CD4-positive, alpha-beta T cell treated with Interleukin-10 for 1 hour (primary cell): Measurements from ENCODE around the gene GOLGA7B.
A peak's percentile ranks its signal among the peaks of the same experiment; 100 is the strongest.

ENCODE experiments used
- DNase-seq: peaks from one replicate; pipeline ENCODE4 v3.0.0-alpha.2; 2020

GOLGA7B gene

GRCh38 chr10:97869091-97870042, 19.7 kb downstream of the GOLGA7B start:
- DNase-seq, result peak; percentile 89

DNA sequence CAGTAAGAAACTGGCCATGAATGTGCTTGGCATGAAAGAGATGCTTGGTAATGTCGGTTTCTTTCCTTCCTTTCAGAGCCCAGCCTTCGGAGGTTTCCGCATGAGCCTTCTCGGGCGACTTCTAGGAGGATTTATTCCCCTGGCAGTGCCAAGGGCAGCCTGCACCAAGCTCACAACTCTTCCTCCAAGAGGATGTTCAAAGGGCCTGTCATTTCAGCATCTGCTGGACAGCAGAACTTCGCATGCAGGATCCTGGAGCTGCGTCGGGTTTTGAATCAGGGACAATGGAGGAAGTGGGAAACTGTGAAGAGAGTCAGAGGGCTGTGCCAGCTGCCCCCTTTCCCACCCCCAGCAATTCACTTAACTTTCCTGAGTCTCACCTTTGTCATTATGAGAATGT, 21.3 kb downstream of the GOLGA7B start:
- DNase-seq, result no peak

DNA sequence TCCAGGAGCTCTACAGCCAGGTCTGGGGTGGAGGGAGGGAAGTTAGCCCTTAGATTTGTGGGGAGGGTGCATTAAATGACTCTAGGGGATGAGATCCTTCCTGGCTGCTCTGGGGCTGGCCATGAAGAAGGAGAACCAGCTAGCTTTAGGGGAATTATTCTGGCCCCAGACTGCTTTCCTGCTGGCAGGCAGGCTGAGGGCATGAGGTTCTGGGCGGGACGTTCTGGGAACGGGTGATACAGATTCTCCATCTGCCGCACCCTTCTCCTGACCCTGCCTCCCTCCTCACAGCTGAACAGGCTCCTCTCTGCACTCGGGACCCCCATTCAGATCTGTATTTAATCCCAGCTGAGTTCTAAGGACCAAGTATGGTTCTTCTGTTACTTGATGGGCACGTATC, 23.9 kb downstream of the GOLGA7B start:
- DNase-seq, result no peak

GRCh38 chr10:97874332-97874731, 24.7 kb downstream of the GOLGA7B start:
- DNase-seq, result no peak

DNA sequence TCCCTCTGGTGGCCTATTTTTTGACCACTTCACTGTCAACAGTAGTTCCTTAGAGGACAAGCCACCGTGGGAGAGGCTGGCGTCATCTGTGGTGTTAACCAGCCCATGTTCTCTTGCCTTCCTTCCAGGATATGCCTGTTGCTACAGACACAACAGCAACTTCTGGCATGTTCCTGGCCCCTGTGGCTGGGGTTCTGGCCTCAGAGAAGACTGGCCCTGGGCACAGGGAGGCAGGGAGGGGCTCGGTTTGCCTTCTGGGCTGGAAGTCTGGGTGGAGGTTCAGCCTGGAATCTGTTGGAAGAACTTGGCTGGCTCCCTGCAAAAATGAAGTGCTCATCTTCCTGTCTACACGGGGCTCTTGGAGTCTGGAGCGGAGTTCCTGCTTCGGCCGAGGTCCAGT, 25.7 kb downstream of the GOLGA7B start:
- no peak for DNase-seq

GRCh38 chr10:97876402-97876801, 26.8 kb downstream of the GOLGA7B start:
- no peak for DNase-seq

DNA sequence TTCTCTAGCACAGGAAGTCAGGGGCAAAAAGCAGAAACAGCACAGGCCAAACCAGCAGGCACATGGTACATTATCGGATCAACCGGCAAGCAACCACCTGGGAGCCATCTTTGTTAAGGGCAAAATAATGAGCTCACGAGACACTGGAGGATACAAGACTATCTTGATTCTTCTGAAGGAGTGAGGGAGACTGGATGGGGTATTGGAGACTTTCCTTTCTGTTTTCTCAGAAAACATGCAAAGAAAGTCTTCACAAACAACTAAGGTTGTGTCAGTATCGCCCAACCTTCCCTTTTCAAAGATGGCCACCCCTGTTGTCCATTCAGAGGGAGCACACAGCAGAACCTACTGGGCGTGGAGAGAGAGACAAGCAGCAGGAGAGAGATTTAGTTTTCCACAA, 29.6 kb downstream of the GOLGA7B start:
- no peak for DNase-seq

DNA sequence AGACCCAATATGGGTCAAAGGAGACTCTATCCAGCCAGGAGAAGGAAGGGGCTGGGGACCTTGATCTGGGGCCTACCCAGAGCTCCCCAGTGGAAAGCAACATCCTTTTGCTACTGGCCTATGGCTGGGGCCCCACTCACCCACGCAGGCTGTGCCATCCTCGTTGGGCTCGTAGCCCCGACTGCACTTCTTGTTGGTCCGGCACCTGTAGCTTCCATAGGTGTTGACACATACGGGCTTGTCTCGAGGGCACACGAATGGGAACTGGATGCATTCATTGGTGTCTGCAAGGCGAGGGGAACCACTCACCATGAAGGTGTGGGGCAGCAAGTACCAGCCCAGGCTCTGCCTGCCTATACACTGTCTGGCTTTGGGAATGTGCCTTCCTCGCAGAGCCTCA, 30.5 kb downstream of the GOLGA7B start:
- DNase-seq, result no peak

DNA sequence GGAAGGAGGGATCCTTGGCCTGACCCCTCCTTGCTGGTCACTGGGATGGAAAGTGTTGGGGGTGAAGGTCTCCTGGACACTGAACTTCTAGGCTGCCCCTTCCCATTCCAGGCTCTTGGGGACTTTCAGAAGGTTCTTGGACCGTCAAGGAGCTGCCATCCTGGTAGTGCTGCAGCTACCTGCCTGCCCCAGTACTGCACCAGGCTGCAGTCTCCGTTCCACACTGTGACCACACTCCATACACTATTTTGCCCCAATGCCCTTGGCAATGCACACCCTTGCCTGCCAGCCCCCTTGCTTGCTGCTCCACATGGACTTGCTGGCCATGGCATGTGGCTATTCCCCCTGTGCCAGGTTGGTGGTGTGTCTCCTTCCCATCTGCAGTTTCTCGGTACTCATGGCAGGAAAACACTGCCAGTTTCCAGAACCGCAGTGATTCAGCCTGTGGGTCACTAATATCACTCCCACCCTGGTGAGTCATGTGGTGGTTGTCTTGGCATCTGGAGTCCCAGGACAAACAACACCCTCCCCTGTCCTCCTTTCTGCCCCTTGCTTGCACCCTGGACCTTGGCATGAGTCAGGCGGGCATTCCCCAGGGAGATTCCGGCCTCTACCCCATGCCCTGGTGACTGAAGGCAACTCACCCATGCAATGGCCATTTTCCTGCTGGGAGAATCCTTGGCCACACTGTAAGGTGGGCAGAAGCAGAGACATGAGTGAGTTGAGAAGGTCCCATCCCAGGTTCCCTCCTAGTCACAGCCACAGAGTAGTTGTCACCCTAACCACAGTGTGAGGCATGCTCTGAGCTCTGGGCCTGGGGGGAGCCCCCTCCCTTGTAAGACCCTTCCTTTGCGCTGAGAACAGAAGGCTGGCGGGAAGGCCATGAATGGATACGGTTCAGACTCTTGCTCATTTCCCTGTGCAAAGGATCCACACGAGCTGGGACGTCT, 32.8 kb downstream of the GOLGA7B start:
- DNase-seq, result no peak

DNA sequence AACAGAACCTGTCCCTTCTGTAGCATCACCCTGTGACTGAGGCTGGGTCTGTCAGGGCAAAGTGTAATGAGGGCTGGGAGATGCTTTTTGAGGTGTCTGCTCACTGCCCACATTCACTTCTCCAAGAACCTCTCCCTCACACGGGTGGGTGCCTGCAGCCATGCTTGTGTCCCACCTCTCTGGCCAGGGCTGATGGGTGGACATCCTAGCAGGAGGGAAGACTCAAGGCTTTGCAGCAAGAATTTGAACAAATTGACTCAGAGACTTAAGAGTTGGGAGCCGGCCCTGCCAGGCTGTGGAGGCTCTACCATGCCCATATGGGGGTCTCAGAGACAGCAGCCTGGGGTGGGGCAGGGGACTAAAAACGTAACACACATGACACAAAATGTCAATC, 33.4 kb downstream of the GOLGA7B start:
- DNase-seq, result no peak

DNA sequence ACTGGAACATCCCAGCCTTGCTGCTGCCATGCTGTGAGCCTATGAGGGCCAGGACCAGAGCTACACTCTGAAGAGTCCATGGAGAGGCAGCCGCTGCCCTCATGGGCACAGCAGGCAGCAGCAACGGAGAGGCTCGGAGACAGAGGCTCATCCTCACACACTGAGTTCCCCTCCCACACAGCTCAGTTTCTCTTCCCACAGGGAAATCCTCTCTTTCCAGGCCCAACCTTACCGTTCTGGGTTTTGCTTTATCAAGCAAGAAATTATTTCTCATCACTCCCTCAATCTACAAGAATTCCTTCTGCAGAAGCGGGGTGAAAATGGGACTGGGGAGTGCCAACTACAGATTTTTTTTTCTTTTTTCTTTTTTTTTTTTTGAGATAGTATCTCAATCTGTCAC, 36.6 kb downstream of the GOLGA7B start:
- no peak for DNase-seq

DNA sequence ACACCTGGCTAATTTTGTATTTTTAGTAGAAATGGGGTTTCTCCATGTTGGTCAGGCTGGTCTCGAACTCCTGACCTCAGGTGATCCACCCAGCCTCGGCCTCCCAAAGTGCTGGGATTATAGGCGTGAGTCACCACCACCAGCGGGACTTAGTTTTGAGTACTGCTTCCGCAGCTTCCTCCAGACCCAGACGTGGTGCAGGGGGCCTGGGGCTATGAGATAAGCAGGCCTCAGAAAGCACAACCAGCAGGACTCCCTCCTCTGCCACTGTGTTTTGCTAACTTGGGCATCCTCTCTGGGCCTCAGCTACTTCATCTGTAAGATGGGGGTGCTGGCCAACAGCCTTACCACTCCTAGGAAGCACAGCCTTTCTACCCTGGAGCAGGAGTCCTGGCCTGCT, 37.8 kb downstream of the GOLGA7B start:
- DNase-seq, result no peak

DNA sequence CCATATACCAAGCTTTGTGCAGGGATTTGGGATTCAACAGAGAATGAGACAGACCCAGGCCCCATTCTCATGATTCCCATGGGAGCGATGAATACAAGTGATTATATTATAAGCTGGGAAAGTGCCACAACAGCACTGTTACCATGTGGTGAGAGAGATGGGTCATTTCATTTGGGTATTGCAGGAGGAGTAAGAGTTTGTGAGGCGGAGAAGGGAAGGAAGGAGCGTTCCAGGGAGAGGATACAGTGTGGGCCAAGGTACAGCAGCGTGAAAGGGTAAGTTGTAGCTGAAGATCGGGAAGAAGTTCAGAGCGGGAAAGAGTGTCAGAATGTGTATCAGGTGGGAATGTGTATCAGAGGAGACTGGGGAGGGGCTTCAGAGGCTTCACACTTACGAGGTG, 38.5 kb downstream of the GOLGA7B start:
- no peak for DNase-seq

DNA sequence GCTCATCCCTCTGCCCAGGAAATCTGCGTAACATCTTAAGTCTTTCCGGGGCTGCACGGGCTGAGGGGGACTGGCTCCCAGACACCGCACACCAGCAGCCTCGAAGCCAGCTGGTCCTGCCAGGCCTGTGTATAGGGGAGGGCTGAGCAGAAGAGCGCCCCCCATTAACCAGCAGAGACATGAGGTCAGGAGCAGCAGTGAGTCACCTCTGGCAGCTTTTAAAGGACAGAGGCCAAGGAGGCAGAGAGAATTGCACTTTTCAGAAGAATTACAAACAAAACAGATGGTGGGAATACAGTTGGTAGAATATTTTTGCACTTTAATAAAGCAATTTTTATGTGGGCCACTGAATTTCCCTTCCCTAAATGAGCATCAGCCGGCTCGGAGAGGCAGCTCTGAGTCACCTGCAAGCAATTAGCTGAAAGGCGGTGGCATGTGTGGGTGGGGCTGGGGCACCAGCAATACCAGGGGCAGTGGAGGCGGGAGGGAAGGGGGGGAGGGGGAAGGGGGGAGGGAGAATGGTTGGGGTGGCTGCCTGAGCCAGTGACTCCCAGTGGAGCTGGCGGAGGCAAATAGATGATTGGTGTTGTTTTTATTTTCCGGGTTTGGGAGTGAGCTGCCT, 39.1 kb downstream of the GOLGA7B start:
- DNase-seq, result no peak

DNA sequence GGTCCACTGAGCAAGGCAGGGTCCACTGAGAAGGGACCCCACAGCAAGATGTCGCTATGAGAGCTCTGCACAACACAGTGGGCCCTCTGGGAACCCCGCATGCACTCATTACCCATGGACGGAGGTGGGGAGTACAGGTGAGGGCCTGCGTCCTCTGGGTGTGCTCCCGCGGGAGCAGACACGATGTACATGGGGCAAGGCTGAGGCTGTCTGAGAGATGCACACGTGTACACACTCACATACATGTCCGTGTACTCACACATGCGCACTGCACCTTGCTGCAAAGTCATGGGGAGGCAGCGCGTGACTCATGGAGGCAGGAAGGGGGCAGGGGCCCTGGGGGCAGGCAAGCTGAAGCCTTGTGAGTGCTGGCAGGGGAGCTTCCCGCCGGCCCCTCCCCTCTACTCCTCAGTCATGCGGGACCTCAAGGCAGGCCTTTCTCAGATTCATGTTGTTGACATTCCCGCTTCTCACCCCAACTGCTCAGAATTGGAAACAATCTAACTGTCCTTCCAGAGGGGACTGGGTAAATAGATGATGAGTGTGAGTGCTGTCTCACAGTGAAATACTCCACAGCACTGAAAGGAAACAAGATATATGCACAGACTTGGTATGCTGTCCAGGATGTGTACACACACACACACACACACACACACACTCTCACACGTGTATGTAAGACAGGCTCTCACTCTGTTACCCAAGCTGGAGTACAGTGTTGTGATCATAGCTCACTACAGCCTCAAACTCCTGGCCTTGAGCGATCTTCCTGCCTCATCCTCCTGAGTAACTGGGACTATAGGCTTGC, 40.0 kb downstream of the GOLGA7B start:
- DNase-seq, result no peak

DNA sequence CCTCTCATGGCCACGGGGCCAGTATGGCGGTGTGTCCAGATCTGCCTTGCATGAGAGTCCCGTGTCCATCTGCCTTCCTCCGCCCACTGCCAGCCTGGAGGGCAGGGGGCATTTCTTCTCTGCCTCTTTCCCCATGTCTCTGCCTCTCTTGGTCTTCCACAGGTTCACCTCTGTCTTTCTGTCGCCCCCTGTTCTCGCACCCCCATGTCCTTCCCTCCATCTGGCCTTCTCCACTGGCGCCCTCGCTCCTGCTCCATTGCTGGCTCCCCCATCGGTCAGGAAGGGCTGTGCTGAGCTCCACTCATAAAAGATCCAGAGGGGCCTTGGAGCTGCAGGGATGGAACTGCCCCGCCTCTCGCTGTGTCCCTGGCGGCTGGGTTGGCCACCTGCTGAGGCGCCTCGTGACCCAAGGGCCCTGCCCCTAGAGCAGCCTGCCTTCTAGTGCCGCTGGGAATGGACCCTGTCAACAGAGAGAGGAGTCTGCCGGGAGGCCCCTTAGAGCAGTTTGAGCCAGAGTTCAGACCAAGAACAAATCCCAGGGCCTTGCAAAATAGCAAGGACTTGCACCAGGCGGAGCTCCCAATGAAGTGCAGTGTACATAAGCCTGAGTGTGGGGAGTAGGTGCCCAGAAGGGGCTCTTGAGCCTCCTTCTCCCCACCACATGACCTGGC, 42.0 kb downstream of the GOLGA7B start:
- DNase-seq, result no peak

DNA sequence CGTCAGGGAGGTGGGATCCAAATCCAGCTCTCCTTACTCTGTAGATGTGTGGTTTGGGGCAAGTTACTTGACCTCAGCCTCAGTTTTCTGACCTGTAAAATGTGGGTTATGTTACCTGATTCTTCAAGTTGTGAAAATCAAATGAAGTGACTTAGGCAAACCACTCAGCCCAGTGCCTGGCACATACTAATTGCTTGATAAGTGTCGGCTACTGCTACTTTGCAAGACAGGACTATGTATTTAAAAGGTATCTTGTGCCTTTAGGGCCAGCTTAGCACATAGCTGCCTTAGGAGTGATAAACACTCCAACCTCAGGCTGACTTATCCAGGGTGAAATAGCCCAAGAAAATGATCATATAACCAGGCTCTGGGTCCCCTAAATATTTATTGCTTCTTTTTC, 42.9 kb downstream of the GOLGA7B start:
- DNase-seq, result no peak

- DNase-seq, result no peak
Observed at GRCh38 chr10:97892939-97893338, 43.3 kb downstream of the GOLGA7B start.

- no peak for DNase-seq
Observed at GRCh38 chr10:97894092-97894491, 44.4 kb downstream of the GOLGA7B start.

DNA sequence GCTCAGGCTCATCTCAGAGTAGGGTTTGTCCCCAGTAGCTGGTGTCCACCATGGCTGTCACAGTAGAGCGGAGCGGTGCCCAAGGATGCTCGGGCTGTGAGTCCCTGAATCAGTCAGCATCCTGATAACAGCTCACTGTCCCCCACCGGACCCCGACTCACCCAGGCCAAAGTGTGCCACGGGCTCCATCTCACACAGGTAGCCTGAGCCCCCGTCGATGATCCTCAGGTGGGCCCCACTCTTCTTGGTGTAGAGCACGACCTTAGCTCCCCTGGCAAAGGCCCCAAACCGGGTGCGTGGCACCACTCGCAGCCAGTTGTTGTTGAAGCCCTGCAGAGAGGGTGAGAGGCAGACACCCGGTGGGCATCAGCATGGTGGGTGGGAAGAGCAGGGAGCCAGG, 45.4 kb downstream of the GOLGA7B start:
- no peak for DNase-seq

- DNase-seq, result no peak
Observed at GRCh38 chr10:97895915-97896314, 46.3 kb downstream of the GOLGA7B start.
